Measurements from ENCODE around the gene PKM.

PKM gene

DNA sequence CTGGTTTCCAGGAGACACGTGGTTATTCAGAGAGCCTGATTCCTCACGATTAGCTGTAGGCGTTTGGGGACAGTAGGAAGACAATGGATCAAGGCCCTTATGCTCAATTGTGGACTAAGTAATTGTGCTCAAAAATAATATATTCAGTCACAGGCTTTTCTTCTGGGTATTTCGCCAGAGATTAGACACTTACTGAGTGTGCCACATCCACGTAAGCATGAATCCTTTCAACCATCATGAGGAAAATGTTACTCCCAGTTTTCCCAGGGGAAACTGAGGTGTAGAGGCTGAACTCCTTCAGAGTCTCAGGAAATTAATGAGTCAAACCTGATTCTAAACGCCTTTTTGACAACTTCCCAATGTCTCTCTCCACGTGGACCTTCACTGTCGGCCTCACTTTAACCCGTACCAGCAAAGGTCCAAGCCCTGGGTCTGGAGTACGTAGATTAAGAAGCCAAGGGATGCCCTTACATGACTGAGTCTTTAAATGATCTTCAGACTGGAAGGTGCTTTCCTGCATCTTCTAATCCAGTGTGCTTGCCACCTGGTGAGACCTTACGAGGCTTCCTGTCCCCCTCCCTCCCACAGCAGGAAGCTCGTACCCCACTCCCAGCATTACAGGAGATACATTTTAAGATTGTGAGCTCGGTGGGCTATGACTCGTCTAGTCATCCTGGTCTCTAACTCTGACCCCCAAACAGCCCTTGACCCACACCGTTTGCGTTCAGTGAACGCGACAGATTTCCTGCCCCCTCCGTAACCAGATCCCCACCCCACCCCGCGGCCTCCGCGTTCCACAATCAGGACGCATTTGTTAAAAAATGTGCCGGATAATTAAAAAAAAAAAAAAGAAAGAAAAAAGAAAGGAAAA is 1.7 kb downstream of the PKM start:
- Histone ChIP-seq H3K9me3 (no peaks in the 10 kb centered on the region), H3K27me3 (ENCODE audit: low read depth) (no peaks in the 10 kb centered on the region), H3K36me3 (replicated peaks) (peaks cover 29% of the 10 kb centered on the region), H3K4me3 (peak overlapping the region; percentile 98), H3K4me1 (peaks cover 28% of the 10 kb centered on the region)
- DNase-seq (ENCODE audit: low spot score in 2 of 2) = peak in 1 of 2 experiments; percentile 50
- in situ Hi-C loops (cut with MboI; ENCODE audit: low sequenced_read_pairs) = no loop called here

DNA sequence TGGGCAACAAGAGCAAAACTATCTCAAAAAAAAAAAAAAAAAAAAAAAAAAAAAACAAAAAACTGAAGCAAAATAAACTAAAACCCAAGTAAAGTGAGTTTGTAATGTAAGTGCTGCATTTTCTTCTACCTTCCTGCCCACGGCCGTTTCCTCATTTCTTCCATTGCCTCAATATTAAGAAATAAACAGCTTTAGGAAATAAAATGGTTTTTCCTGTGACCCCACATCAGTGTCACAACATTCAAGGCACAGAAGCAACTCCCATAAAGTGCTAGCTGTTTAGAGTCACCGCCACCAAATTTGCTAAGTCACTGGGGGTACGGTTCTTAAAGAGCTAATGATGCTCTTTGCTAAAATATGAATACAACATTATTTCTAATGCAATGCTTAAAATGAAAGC is 3.3 kb downstream of the PKM start:
- DNase-seq (ENCODE audit: low spot score in 2 of 2) = no peak
- peak overlapping the region; percentile 98 for H3K4me3 ChIP-seq
- no peaks in the 10 kb centered on the region for H3K9me3 ChIP-seq
- peaks cover 28% of the 10 kb centered on the region for H3K4me1 ChIP-seq
- in situ Hi-C loops (cut with MboI; ENCODE audit: low sequenced_read_pairs) = no loop called here
- peaks cover 43% of the 10 kb centered on the region for H3K36me3 ChIP-seq (replicated peaks)
- H3K27me3 ChIP-seq (ENCODE audit: low read depth) = no peaks in the 10 kb centered on the region

DNA sequence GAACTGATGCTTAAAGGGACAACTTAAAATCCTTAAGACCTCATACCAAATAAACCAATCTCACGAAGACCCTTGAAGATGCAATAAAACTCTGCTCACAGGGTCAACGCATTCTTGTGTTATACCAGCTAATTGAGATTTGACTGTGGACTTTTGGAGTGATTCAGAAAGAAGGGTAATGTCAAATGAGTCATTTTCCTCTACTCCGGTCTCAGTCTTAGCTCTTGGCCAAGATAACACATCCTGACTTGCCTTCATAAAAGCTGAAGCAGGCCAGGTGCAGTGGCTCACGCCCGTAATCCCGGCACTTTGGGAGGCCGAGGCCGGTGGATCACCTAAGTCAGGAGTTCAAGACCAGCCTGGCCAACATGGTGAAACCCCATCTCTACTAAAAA is 3.8 kb downstream of the PKM start:
- peak in 1 of 2 experiments; percentile 39 for DNase-seq (ENCODE audit: low spot score in 2 of 2)
- Histone ChIP-seq H3K36me3 (replicated peaks) (peaks cover 48% of the 10 kb centered on the region), H3K9me3 (no peaks in the 10 kb centered on the region), H3K4me1 (peaks cover 25% of the 10 kb centered on the region), H3K4me3 (peak overlapping the region; percentile 0; the same call in 1 of the 2 replicates), H3K27me3 (ENCODE audit: low read depth) (no peaks in the 10 kb centered on the region)
- in situ Hi-C loops (cut with MboI; ENCODE audit: low sequenced_read_pairs) = no loop called here

DNA sequence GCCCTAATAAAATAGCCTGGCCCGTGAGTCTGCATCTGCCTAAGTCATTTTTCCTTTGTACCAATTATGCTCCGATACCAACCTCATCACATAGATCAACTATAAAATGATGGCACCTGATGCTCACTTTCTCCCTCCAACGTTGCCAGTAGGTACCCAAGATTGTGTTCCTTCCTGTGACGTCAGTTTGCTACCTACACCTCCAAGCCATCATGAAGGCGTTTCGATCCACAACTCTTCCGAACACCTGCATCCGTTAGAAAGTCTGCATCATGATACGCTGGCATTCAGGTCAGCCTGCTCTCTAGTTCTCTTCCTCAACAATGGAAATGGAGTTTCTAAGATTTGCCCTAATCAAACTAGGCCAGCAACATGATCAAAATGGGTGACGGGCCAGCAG is 7.7 kb downstream of the PKM start:
- H3K36me3 ChIP-seq (replicated peaks) = peaks cover 81% of the 10 kb centered on the region
- H3K9me3 ChIP-seq = no peaks in the 10 kb centered on the region
- in situ Hi-C loops (cut with MboI; ENCODE audit: low sequenced_read_pairs) = no loop called here
- no peaks in the 10 kb centered on the region for H3K27me3 ChIP-seq (ENCODE audit: low read depth)
- peaks cover 16% of the 10 kb centered on the region for H3K4me1 ChIP-seq
- H3K4me3 ChIP-seq = no peak overlapping the region
- no peak for DNase-seq (ENCODE audit: low spot score in 2 of 2)

DNA sequence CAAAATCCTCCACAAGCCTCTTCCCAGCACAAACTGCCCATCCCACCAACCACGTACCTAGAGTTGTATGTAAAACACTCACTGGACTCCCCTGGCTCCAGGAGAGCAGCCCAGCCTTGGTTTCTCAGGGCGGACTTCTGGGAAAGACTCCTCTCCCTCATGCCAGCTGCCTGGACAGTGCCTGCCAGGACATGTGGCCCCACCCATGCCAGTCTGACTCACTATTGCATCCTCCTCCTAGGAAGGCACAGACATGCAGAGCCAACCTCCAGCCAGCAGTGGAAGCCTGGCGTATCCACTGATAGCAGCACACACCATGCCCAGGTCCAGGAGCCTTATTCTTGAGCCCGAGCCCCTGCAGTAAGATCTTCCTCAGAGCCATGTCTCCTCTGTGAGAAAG is 8.6 kb downstream of the PKM start:
- H3K9me3 ChIP-seq = no peaks in the 10 kb centered on the region
- no peaks in the 10 kb centered on the region for H3K27me3 ChIP-seq (ENCODE audit: low read depth)
- peaks cover 11% of the 10 kb centered on the region for H3K4me1 ChIP-seq
- H3K36me3 ChIP-seq (replicated peaks) = peaks cover 87% of the 10 kb centered on the region
- H3K4me3 ChIP-seq = no peak overlapping the region
- in situ Hi-C loops (cut with MboI; ENCODE audit: low sequenced_read_pairs) = no loop called here
- DNase-seq (ENCODE audit: low spot score in 2 of 2) = no peak

DNA sequence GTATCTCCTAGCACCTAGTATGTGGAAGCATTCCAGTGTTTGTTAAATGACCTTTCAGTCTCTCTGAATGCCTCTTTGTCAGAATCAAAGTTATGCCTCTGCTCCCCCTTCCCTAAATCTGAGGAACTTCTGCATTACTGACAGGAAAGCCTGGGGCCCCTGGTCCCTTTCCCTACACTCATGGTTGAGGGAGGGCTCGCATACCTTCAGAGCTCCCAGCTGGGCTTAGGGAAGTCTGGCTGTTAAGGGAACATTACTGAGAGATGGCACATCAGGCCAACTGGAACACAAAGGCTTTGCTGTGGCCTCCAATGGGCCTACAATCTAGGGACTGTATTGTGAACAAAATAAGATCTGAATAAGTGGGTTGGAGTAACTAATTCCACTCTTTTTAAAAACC is 10.3 kb downstream of the PKM start:
- Histone ChIP-seq H3K4me3 (no peak overlapping the region), H3K27me3 (ENCODE audit: low read depth) (no peaks in the 10 kb centered on the region), H3K36me3 (replicated peaks) (peaks cover 91% of the 10 kb centered on the region), H3K4me1 (no peaks in the 10 kb centered on the region), H3K9me3 (no peaks in the 10 kb centered on the region)
- no peak for DNase-seq (ENCODE audit: low spot score in 2 of 2)
- in situ Hi-C loops (cut with MboI; ENCODE audit: low sequenced_read_pairs) = no loop called here

DNA sequence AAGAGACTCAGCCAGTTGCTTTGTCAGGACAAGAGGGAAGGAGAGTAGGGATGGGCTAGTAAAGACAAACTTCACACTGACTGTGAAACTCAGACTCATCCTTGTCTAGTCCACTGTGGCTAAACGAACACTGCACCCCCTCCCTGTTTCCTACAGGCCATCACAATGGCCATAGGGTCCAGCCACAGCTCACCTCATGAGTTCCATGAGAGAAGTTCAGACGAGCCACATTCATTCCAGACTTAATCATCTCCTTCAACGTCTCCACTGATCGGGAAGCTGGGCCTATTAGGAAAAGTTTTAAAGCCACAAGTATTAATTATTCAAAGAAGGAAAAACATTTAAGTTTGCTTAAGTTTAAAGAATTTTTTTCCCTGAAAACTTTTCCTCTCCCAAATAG is 13.8 kb downstream of the PKM start:
- H3K4me1 ChIP-seq = no peaks in the 10 kb centered on the region
- no peaks in the 10 kb centered on the region for H3K9me3 ChIP-seq
- H3K36me3 ChIP-seq (replicated peaks) = peaks cover 98% of the 10 kb centered on the region
- DNase-seq (ENCODE audit: low spot score in 2 of 2) = no peak
- in situ Hi-C loops (cut with MboI; ENCODE audit: low sequenced_read_pairs) = no loop called here
- no peak overlapping the region for H3K4me3 ChIP-seq
- no peaks in the 10 kb centered on the region for H3K27me3 ChIP-seq (ENCODE audit: low read depth)

DNA sequence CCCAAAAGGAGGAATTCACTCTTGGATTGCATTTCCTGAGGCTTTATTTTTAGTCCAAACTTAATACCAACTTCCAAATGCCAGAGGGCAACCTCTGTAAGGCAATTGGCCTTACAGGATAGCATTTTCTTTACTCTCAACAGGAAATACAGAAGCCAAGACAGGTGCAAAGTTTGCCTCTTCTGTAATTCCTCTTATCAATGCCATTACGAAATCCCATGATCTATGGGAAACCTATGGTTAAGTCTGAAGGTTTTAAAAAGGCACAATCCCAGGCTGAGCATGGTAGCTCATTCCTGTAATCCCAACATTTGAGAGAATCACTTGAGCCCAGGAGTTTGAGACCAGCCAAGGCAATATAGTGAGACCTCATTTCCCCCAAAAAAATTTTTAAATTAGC is 14.9 kb downstream of the PKM start:
- in situ Hi-C loops (cut with MboI; ENCODE audit: low sequenced_read_pairs) = no loop called here
- Histone ChIP-seq H3K9me3 (no peaks in the 10 kb centered on the region), H3K4me1 (no peaks in the 10 kb centered on the region), H3K4me3 (no peak overlapping the region), H3K36me3 (replicated peaks) (peaks cover 100% of the 10 kb centered on the region), H3K27me3 (ENCODE audit: low read depth) (no peaks in the 10 kb centered on the region)
- no peak for DNase-seq (ENCODE audit: low spot score in 2 of 2)

DNA sequence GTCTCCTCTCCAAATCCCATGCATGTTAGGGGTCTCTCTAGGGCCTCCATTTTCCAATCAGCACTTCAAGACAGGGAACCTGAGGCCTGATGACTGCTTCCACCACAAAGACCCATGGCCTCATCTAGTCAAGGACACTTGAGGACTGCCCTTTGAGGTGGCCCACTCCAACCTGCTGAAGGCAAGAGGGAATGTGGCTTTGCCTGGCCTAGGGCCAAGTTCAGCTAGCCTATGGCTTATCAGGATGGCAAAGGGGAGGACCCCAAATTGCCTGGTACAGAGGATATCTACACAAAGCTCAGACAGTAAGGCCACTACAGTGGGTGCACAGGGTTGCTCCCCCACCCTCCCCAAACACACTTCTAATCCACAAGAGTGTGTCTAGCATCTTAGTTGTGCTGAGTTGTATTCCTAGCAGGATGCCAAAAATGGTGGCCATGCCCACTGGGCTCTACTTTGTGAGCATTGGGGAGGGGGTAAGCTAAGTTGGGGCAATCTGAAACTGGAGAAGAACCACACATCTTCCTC is 23.4 kb downstream of the PKM start:
- Histone ChIP-seq H3K4me1 (no peaks in the 10 kb centered on the region), H3K9me3 (no peaks in the 10 kb centered on the region), H3K36me3 (replicated peaks) (peaks cover 99% of the 10 kb centered on the region), H3K27me3 (ENCODE audit: low read depth) (no peaks in the 10 kb centered on the region), H3K4me3 (no peak overlapping the region)
- DNase-seq (ENCODE audit: low spot score in 2 of 2) = no peak
- in situ Hi-C loops (cut with MboI; ENCODE audit: low sequenced_read_pairs) = no loop called here

DNA sequence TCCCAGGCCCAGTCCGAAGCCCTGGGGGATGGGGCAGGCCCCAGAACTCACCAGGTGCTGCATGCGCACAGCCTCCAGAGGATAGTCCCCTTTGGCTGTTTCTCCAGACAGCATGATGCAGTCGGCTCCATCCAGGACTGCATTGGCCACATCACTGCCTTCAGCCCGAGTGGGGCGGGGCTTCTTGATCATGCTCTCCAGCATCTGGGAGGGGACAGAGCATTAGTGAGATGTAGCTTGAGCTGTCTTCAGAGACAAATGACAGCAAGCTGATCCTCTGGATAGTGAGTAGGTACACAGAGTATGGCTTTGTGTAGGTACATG is 24.4 kb downstream of the PKM start:
- peaks cover 99% of the 10 kb centered on the region for H3K36me3 ChIP-seq (replicated peaks)
- H3K27me3 ChIP-seq (ENCODE audit: low read depth) = no peaks in the 10 kb centered on the region
- in situ Hi-C loops (cut with MboI; ENCODE audit: low sequenced_read_pairs) = no loop called here
- no peak overlapping the region for H3K4me3 ChIP-seq
- H3K9me3 ChIP-seq = no peaks in the 10 kb centered on the region
- H3K4me1 ChIP-seq = no peaks in the 10 kb centered on the region
- no peak for DNase-seq (ENCODE audit: low spot score in 2 of 2)

DNA sequence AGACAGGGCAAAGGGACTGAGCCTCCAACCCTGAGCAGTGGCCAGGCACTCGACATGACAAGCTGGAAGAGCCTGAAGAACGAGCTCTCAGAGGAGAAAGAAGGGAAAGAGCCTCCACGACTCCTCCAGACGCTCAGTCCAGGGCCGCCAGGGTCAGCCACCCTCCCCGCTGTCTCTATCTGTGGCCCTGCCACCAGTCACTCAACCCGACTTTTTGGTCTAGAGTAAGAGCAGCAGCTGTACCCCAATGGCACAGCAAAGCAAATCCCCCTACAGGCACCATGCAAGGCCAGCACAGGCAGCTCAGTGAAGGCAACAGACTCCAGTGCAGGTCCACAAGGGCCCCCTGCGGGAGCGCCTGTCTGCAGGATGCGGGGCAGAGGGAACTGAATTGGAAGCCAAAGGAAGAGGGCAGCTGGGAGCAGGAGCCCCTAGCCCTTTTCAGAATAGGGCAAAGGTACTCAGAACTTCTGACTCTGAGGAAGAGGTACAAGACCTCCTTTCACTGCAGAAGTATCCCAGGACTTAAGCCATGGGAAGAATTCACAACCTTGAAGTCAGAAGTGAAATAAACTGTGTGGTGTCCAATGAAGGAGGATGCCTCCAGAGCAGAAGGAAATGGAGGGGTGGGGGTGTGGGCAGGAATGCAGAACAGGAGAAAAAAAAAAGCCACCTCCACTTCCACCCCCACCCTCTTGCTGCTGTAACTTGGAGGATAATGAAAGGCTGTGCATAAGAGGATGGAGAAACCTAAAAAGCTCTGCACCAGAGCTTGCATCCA is 24.9 kb downstream of the PKM start:
- no peaks in the 10 kb centered on the region for H3K9me3 ChIP-seq
- H3K4me3 ChIP-seq = no peak overlapping the region
- peaks cover 99% of the 10 kb centered on the region for H3K36me3 ChIP-seq (replicated peaks)
- H3K27me3 ChIP-seq (ENCODE audit: low read depth) = no peaks in the 10 kb centered on the region
- DNase-seq (ENCODE audit: low spot score in 2 of 2) = no peak
- H3K4me1 ChIP-seq = no peaks in the 10 kb centered on the region
- in situ Hi-C loops (cut with MboI; ENCODE audit: low sequenced_read_pairs) = no loop called here

DNA sequence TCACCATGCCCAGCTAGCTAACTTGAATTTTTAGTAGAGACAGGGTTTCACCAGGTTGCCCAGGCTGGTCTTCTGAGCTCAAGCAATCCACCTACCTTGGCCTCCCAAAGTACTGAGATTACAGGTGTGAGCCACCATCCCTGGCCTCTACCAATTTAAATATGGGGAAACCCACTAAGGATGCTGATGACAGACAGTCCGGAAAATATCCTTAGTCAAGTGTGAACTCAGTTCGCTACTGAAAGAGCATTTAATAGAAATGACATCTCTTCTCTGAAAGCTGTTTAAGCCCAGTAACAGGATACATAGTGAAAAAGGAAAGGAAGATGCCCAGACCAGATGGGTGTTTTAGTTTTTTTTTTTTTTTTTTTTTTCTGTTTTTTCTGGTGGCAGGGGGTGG is 25.7 kb downstream of the PKM start:
- Histone ChIP-seq H3K4me3 (no peak overlapping the region), H3K27me3 (ENCODE audit: low read depth) (no peaks in the 10 kb centered on the region), H3K36me3 (replicated peaks) (peaks cover 99% of the 10 kb centered on the region), H3K4me1 (no peaks in the 10 kb centered on the region), H3K9me3 (no peaks in the 10 kb centered on the region)
- in situ Hi-C loops (cut with MboI; ENCODE audit: low sequenced_read_pairs) = no loop called here
- no peak for DNase-seq (ENCODE audit: low spot score in 2 of 2)

DNA sequence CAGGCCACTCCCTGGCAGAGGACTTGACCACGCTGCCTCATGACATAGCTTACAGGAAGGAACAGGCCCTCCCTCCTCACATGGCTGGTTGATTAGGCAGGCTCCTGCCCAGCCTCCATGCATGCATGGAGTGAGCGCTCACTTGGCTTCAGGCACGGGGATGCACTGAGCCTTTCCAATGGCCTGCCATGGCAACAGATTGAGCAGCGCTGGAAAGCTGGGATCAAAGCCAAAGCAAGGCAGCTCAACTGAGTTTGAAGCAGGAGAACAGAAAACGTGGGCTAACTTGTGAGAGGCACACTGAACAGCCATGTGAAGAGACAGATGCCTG is 27.5 kb downstream of the PKM start:
- DNase-seq (ENCODE audit: low spot score in 2 of 2) = no peak
- in situ Hi-C loops (cut with MboI; ENCODE audit: low sequenced_read_pairs) = no loop called here
- Histone ChIP-seq H3K4me3 (no peak overlapping the region), H3K27me3 (ENCODE audit: low read depth) (no peaks in the 10 kb centered on the region), H3K9me3 (no peaks in the 10 kb centered on the region), H3K4me1 (no peaks in the 10 kb centered on the region), H3K36me3 (replicated peaks) (peaks cover 100% of the 10 kb centered on the region)

DNA sequence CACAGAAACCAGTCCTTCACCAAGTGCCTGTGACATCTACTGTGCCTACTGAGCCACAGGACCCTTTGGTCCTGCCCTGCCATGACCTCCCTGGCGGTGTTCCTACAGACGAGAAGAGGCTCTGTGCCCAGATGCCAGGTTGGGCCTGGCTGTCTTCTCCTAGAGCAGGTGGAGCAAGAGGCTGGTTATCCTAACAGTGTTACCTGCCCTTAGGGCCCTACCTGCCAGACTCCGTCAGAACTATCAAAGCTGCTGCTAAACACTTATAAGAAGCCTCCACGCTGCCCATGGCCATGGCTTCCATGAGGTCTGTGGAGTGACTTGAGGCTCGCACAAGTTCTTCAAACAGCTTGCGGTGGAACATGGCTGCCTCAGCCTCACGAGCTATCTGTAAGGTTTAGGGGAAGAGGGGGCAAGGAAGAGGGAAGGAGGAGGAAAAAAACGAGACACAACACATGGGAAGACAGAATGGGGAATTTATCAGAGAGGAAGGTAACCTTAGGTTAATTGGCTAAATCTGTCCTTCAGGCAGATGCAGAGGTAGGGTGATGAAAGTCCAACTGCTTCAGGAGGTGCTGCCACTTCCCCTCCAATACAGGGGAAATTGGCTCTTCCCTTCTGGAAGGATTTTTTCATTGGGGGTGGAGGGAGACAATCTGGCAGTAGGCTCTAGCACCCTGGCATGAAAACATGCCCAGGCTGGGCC is 28.0 kb downstream of the PKM start:
- H3K9me3 ChIP-seq = no peaks in the 10 kb centered on the region
- no peaks in the 10 kb centered on the region for H3K27me3 ChIP-seq (ENCODE audit: low read depth)
- H3K4me1 ChIP-seq = no peaks in the 10 kb centered on the region
- H3K4me3 ChIP-seq = no peak overlapping the region
- no peak for DNase-seq (ENCODE audit: low spot score in 2 of 2)
- peaks cover 100% of the 10 kb centered on the region for H3K36me3 ChIP-seq (replicated peaks)
- in situ Hi-C loops (cut with MboI; ENCODE audit: low sequenced_read_pairs) = no loop called here
